ACHN (cell line): ENCODE results near the gene PRKN.
"Not testable (repeated sequence)": the region's sequence is repeated elsewhere in the genome, so short reads cannot be mapped to it uniquely, and the experiment has no call there.

Source experiments
- DNase-seq: peaks from one replicate; pipeline ENCODE4 v3.0.0-alpha.2; 2015
- in situ Hi-C: cut with HindIII; loops from 2 replicates; pipeline ENCODE4 v1.10.0; 2017; ENCODE audit warnings: low sequenced_read_pairs, low pct_ligation_motif_present, low pct_unique_long_range_greater_than_20kb

Gene PRKN

DNA sequence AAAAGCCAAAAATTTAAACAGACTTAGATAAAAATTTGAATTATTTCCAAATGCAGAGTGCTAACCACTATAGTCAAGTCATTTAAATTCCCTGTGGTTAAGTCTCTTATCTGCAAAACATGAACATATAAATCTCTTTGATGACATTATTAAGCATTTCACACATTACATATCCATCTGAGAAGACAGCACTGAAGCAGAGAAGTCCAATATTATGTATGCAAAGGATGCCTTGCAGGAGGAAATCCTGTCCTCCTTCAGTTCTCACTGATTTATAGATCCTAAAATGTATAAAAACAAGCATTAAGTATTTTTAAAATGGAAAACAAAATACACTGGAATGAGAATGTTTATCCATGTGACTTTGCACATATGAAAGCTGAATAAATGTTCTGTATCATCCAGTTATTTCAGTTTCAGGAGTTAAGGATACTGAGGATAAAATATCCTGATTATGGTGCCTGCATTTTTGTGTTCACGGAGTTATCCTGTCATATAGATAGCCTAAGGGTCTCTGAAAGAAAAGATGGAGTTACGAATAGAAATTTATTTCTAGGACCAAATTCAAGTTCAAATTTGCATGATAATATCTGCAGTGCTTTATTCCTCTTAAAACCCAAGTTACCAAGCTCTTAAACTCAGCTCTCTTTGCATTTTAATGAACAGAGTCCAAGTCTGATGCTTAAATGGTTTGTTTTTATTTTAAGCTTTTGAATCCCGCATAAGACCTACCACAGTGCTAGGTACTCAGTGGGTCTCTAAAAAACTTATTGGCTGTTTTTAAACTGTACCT lies 145.4 kb downstream of the PRKN start:
- in situ Hi-C loops: no loop called here
- DNase-seq: no peak

- DNase-seq: no peak
- in situ Hi-C loops: no loop called here
Measured at GRCh38 chr6:162580619-162581018, 146.9 kb downstream of the PRKN start.

DNA sequence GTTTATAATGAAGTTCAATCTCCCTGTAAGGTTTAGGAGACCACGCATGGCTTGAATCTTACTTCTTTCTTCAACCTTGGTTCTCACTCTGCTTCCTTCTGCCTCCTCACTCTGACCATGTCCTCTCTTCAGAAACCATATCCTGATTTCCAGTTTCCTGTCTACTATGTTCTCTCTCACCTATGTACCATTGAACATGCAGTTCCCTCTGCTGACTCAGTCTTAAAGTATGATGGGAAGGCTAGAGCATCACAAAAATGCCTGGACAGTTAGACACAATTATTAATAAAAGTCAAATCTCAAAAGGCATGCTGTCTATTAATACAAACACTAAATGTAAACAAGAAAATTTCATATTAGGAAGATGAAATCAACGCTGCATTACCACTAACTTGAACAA lies 151.6 kb downstream of the PRKN start:
- DNase-seq: no peak
- in situ Hi-C loops: no loop called here

- in situ Hi-C loops: no loop called here
- DNase-seq: no peak
Measured at GRCh38 chr6:162572240-162572639, 155.3 kb downstream of the PRKN start.

DNA sequence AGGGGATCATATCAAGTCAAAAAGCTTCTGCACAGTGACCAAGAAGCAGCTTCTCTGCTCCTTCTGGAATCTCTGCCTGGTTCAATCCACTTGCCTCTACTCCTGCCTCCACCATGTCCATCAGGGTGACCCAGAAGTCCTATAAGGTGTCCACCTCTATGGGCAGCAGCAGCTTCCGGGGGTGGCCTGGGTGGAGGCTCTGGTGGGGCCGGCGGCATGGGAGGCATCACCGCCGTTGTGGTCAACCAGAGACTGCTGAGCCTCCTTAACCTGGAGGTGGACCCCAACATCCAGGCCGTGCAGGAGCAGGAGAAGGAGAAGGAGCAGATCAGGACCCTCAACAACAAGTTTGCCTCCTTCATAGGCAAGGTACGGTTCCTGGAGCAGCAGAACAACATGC lies 159.3 kb downstream of the PRKN start:
- in situ Hi-C loops: no loop called here
- no peak for DNase-seq

GRCh38 chr6:162562041-162562440 lies 165.5 kb downstream of the PRKN start:
- in situ Hi-C loops: no loop called here

GRCh38 chr6:162560891-162561290 lies 166.7 kb downstream of the PRKN start:
- in situ Hi-C loops: no loop called here
- DNase-seq: no peak

More at GRCh38 chr6:162562041-162562440, 165.5 kb downstream of the PRKN start:
- DNase-seq: no peak

DNA sequence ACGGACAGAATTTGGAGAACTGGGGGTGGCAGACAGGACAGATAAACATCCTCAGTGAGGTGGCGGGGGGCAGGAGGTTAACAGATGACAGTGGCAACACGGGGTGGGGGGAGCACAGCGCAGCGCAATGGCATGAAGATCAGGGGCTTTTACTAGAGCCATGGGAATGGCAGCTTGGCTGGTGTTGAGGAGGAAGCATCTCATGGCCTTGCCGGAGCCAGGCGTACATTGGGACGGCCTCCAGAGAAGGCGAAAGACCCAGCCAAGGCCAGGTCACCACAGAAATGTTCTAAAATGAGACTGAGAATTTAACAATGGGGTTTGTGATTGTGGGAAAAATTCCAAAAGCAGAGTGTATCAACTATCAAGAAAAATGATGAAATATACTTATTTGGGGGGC lies 173.0 kb downstream of the PRKN start:
- in situ Hi-C loops: no loop called here
- DNase-seq: no peak

DNA sequence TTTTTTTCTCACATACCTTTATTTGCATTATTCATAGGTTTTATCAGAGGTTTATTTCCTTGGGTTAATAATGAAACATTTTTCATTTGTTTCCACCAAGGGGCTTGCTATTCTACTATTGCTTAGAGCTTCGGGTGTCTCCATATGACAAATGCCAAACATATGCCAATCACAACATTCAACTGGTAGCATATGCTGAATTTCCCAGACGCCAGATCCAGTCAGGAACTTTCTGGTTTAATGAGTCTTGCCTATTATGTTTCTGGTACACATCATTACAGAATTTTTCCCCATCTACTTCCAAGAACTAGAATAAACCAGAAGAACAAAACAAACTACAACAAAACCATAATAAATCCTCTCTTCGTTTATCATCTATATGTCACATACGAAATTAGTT lies 180.7 kb downstream of the PRKN start:
- DNase-seq: no peak
- in situ Hi-C loops: no loop called here

- no peak for DNase-seq
- in situ Hi-C loops: no loop called here
Measured at GRCh38 chr6:162543221-162543620, 184.3 kb downstream of the PRKN start.

GRCh38 chr6:162541019-162541601 lies 186.5 kb downstream of the PRKN start:
- in situ Hi-C loops: no loop called here
- DNase-seq: no peak

DNA sequence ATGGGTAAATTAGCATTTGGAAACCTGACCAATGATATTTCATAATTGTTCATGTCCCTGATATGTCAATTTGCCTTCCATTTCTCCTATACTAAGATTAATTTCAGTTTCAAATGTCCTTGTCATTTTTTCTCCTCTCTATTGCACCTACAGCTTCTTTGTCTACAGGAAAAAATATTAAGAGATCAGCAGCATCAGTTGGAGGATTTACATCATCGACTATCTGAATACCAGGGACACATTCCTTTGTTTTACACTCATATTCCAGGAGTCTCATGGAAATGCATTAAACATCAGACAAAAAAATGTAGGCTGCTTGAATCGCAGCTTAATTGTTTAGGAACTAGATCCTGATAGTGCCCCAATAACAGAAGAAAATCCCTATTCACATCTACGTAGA lies 188.2 kb downstream of the PRKN start:
- DNase-seq: no peak
- in situ Hi-C loops: no loop called here

GRCh38 chr6:162538643-162539064 lies 188.9 kb downstream of the PRKN start:
- in situ Hi-C loops: no loop called here
- no peak for DNase-seq

DNA sequence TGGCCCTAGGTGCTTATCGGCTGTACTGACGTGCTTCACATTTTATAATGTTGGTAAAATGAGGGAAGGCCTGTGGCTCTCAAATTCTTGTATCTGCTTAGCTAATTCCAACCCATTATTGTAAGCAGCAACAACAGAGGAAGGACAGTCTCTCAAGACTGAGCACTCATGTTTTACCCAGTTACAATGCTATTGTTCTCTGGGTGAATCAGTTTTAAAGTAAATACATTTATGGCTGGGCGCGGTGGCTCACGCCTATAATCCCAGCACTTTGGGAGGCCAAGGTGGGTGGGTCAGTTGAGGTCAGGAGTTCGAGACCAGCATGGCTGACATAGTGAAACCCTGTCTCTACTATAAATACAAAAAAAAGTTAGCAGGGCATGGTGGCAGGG lies 194.6 kb downstream of the PRKN start:
- DNase-seq: no peak
- in situ Hi-C loops: no loop called here

- in situ Hi-C loops: no loop called here
Measured at GRCh38 chr6:162532283-162533008, 195.1 kb downstream of the PRKN start.

DNA sequence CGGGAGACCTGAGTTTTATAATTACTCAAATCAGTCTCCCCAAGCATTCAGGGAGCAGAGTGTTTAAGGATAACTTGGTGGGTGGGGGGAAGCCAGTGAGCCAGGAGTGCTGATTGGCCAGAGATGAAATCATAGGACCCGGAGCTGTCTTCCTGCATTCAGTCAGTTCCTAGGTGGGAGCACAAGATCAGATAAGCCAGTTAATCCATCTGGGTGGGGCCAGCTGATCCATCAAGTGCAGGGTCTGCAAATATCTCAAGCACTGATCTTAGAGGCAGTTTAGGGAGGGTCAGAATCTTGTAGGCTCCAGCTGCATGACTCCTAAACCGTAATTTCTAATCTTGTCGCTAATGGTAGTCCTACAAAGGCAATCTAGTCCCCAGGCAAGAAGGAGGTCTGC lies 196.2 kb downstream of the PRKN start:
- DNase-seq, in situ Hi-C loops: not testable (repeated sequence)

More at GRCh38 chr6:162532283-162533008, 195.1 kb downstream of the PRKN start:
- DNase-seq: no peak

- in situ Hi-C loops: no loop called here
- no peak for DNase-seq
Measured at GRCh38 chr6:162528538-162528937, 199.0 kb downstream of the PRKN start.

- in situ Hi-C loops: no loop called here
Measured at GRCh38 chr6:162526960-162527359, 200.6 kb downstream of the PRKN start.

DNA sequence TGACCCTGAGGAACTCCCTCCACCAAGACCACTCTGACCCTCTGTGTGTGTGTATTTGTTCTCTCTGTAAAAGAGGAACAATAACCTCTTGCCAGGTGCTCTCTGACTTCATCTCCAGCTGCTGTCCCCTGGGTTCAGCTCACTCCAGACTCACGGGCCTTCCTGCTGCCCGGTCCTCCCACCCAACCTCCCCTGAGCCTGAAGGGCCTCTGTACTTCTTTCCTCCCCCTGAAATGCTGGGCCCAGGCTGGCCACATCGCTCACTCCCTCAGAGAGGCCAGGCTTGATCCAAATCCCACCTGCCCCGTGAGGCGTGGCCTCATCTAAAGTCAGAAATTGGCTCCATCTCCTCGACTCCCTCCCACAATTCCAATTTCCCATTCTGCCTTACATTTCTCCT lies 202.4 kb downstream of the PRKN start:
- DNase-seq: no peak
- in situ Hi-C loops: no loop called here

More at GRCh38 chr6:162526960-162527359, 200.6 kb downstream of the PRKN start:
- no peak for DNase-seq

GRCh38 chr6:162512744-162513143 lies 214.8 kb downstream of the PRKN start:
- no peak for DNase-seq
- in situ Hi-C loops: no loop called here
